ENCODE results near the gene ZRANB1. TPM values are rescaled to one million over a fixed set of nuclear protein-coding genes. Genes with fewer than 3 reads are reported as not detected.
A peak's percentile ranks its signal among the peaks of the same experiment; 100 is the strongest.

The ZRANB1 gene
- total and polyA plus RNA-seq, 2 of the 13 experiments (the other 11 are each of a cell fraction or from before 2014, with no cell fraction given), result 10.3 to 19.6 TPM

DNA sequence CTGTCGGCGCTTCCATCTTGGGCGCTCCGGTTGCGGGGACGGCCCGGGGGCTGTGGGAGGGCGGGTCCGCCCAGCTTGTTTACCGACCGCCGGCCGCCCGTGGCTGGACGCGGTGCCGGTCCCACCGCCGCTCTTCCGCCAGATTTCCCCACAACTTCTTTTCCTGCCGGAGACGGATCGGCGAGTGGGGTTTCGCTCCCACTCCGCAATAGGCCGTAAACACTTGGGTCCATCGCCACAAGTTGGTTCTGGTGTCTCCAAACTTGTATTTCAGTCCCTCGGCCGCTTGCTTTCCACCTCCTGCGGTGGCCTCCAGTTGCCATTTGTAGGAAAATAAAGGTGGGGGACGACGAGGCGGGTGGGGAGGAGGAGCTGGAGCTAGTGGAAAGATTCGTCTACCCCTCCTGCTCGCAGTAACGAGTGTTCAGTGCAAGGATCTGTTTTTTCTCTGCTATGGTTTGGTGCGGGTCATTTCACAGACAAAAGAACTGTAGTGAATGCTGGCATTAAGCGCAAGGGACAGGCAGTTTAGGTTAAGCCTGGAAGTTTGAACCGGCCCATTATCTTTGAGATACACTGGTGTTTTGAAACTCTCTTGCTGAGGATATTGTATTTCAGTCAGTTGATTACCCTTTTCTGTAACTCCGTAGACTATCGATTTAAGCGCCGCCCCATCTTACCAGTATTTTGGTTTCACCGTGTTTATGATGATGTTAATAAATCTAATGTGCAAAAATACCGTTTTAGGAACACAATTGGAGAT, 24.3 kb upstream of the ZRANB1 start (continued):
- TF ChIP-seq, protein P1, sequence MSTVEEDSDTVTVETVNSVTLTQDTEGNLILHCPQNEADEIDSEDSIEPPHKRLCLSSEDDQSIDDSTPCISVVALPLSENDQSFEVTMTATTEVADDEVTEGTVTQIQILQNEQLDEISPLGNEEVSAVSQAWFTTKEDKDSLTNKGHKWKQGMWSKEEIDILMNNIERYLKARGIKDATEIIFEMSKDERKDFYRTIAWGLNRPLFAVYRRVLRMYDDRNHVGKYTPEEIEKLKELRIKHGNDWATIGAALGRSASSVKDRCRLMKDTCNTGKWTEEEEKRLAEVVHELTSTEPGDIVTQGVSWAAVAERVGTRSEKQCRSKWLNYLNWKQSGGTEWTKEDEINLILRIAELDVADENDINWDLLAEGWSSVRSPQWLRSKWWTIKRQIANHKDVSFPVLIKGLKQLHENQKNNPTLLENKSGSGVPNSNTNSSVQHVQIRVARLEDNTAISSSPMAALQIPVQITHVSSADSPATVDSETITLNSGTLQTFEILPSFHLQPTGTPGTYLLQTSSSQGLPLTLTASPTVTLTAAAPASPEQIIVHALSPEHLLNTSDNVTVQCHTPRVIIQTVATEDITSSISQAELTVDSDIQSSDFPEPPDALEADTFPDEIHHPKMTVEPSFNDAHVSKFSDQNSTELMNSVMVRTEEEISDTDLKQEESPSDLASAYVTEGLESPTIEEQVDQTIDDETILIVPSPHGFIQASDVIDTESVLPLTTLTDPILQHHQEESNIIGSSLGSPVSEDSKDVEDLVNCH (CRISPR knock-in tag; IDR thresholded peaks at IDR 0.05), result no peak
- TF ChIP-seq ZNF160 (CRISPR knock-in tag; IDR thresholded peaks at IDR 0.05) (no peak), AGO2 (optimal IDR thresholded peaks at IDR 0.05; ENCODE audit: low read depth, low read length) (peak; percentile 81), IKZF4 (CRISPR knock-in tag; IDR thresholded peaks at IDR 0.05; ENCODE audit: borderline replicate concordance, low read depth, not compliant biosample characterization) (no peak), RNF2 (conservative IDR thresholded peaks at IDR 0.05; ENCODE audit: low read depth) (no peak), SIN3B (IDR thresholded peaks at IDR 0.05; ENCODE audit: low read length) (no peak), ASH2L (IDR thresholded peaks at IDR 0.05; ENCODE audit: insufficient read length, low read depth, low read length) (no peak), HOXA5 (CRISPR knock-in tag; IDR thresholded peaks at IDR 0.05) (no peak), RBM22 (optimal IDR thresholded peaks at IDR 0.05; ENCODE audit: low read length) (no peak), ZNF33B (CRISPR knock-in tag; IDR thresholded peaks at IDR 0.05) (no peak), ZNF501 (CRISPR knock-in tag; IDR thresholded peaks at IDR 0.05) (no peak), GZF1 (CRISPR knock-in tag; IDR thresholded peaks at IDR 0.05) (no peak), ZNF496 (CRISPR knock-in tag; IDR thresholded peaks at IDR 0.05; ENCODE audit: insufficient replicate concordance) (no peak)
- TF ChIP-seq, protein P2, sequence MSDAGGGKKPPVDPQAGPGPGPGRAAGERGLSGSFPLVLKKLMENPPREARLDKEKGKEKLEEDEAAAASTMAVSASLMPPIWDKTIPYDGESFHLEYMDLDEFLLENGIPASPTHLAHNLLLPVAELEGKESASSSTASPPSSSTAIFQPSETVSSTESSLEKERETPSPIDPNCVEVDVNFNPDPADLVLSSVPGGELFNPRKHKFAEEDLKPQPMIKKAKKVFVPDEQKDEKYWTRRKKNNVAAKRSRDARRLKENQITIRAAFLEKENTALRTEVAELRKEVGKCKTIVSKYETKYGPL (CRISPR knock-in tag; IDR thresholded peaks at IDR 0.05), result no peak
- TF ChIP-seq, protein P3, sequence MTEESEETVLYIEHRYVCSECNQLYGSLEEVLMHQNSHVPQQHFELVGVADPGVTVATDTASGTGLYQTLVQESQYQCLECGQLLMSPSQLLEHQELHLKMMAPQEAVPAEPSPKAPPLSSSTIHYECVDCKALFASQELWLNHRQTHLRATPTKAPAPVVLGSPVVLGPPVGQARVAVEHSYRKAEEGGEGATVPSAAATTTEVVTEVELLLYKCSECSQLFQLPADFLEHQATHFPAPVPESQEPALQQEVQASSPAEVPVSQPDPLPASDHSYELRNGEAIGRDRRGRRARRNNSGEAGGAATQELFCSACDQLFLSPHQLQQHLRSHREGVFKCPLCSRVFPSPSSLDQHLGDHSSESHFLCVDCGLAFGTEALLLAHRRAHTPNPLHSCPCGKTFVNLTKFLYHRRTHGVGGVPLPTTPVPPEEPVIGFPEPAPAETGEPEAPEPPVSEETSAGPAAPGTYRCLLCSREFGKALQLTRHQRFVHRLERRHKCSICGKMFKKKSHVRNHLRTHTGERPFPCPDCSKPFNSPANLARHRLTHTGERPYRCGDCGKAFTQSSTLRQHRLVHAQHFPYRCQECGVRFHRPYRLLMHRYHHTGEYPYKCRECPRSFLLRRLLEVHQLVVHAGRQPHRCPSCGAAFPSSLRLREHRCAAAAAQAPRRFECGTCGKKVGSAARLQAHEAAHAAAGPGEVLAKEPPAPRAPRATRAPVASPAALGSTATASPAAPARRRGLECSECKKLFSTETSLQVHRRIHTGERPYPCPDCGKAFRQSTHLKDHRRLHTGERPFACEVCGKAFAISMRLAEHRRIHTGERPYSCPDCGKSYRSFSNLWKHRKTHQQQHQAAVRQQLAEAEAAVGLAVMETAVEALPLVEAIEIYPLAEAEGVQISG (CRISPR knock-in tag; IDR thresholded peaks at IDR 0.05), result no peak; the same call in 1 of the 2 replicates
- TF ChIP-seq, protein P4, sequence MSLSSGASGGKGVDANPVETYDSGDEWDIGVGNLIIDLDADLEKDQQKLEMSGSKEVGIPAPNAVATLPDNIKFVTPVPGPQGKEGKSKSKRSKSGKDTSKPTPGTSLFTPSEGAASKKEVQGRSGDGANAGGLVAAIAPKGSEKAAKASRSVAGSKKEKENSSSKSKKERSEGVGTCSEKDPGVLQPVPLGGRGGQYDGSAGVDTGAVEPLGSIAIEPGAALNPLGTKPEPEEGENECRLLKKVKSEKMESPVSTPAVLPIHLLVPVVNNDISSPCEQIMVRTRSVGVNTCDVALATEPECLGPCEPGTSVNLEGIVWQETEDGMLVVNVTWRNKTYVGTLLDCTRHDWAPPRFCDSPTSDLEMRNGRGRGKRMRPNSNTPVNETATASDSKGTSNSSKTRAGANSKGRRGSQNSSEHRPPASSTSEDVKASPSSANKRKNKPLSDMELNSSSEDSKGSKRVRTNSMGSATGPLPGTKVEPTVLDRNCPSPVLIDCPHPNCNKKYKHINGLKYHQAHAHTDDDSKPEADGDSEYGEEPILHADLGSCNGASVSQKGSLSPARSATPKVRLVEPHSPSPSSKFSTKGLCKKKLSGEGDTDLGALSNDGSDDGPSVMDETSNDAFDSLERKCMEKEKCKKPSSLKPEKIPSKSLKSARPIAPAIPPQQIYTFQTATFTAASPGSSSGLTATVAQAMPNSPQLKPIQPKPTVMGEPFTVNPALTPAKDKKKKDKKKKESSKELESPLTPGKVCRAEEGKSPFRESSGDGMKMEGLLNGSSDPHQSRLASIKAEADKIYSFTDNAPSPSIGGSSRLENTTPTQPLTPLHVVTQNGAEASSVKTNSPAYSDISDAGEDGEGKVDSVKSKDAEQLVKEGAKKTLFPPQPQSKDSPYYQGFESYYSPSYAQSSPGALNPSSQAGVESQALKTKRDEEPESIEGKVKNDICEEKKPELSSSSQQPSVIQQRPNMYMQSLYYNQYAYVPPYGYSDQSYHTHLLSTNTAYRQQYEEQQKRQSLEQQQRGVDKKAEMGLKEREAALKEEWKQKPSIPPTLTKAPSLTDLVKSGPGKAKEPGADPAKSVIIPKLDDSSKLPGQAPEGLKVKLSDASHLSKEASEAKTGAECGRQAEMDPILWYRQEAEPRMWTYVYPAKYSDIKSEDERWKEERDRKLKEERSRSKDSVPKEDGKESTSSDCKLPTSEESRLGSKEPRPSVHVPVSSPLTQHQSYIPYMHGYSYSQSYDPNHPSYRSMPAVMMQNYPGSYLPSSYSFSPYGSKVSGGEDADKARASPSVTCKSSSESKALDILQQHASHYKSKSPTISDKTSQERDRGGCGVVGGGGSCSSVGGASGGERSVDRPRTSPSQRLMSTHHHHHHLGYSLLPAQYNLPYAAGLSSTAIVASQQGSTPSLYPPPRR (CRISPR knock-in tag; IDR thresholded peaks at IDR 0.05; ENCODE audit: borderline replicate concordance), result no peak
- TF ChIP-seq, protein P5, sequence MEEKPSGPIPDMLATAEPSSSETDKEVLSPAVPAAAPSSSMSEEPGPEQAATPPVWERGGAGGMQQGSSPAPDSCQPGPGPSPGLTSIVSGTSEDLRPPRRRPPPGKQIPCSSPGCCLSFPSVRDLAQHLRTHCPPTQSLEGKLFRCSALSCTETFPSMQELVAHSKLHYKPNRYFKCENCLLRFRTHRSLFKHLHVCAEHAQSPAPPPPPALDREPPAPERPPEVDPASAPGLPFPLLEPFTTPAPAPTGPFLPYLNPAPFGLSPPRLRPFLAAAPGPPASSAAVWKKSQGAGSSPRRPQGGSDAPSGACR (CRISPR knock-in tag; IDR thresholded peaks at IDR 0.05), result no peak

Data from HepG2 (cell line).